ENCODE data around the gene HDGFL2. TPM values are rescaled to one million over a fixed set of nuclear protein-coding genes. Genes with fewer than 3 reads are reported as not detected.

The HDGFL2 gene
- total RNA-seq, 1 donor from 2014 or later, result 27.8 TPM

GRCh38 chr19:4493104-4493928 lies 21.2 kb downstream of the HDGFL2 start:
- no peak for DNase-seq
- intact Hi-C loops (cut with DNase I), result no loop called here
- ATAC-seq (ENCODE audit: poor library complexity), result no peak

GRCh38 chr19:4493929-4494690 lies 22.0 kb downstream of the HDGFL2 start:
- DNase-seq, result no peak
- no peak for ATAC-seq (ENCODE audit: poor library complexity)
- intact Hi-C loops (cut with DNase I), result no loop called here

GRCh38 chr19:4494691-4495064 lies 22.6 kb downstream of the HDGFL2 start:
- intact Hi-C loops (cut with DNase I), result no loop called here
- no peak for ATAC-seq (ENCODE audit: poor library complexity)
- no peak for DNase-seq

GRCh38 chr19:4495471-4495870 lies 23.4 kb downstream of the HDGFL2 start:
- intact Hi-C loops (cut with DNase I), result no loop called here
- DNase-seq (no peak), ATAC-seq (ENCODE audit: poor library complexity) (no peak)

- ATAC-seq (ENCODE audit: poor library complexity) (no peak), DNase-seq (no peak)
- intact Hi-C loops (cut with DNase I), result no loop called here
Measured at GRCh38 chr19:4496304-4496703, 24.2 kb downstream of the HDGFL2 start.

GRCh38 chr19:4497770-4498389 lies 25.8 kb downstream of the HDGFL2 start:
- ATAC-seq (ENCODE audit: poor library complexity), result no peak
- DNase-seq, result peak; percentile 26
- intact Hi-C loops (cut with DNase I), result no loop called here

- ATAC-seq (ENCODE audit: poor library complexity) (no peak), DNase-seq (no peak)
- intact Hi-C loops (cut with DNase I), result no loop called here
Measured at GRCh38 chr19:4498694-4499093, 26.6 kb downstream of the HDGFL2 start.

GRCh38 chr19:4499318-4499717 lies 27.2 kb downstream of the HDGFL2 start:
- intact Hi-C loops (cut with DNase I), result no loop called here
- no peak for ATAC-seq (ENCODE audit: poor library complexity)
- DNase-seq, result no peak

GRCh38 chr19:4499855-4500254 lies 27.8 kb downstream of the HDGFL2 start:
- ATAC-seq (ENCODE audit: poor library complexity) (no peak), DNase-seq (peak; percentile 39)
- intact Hi-C loops (cut with DNase I), result no loop called here

- ATAC-seq (ENCODE audit: poor library complexity) (peak; percentile 3), DNase-seq (peak; percentile 36)
- intact Hi-C loops (cut with DNase I), result no loop called here
Measured at GRCh38 chr19:4500841-4501591, 28.9 kb downstream of the HDGFL2 start.

GRCh38 chr19:4501691-4502090 lies 29.6 kb downstream of the HDGFL2 start:
- ATAC-seq (ENCODE audit: poor library complexity), result peak; percentile 2
- DNase-seq, result peak; percentile 36
- intact Hi-C loops (cut with DNase I), result no loop called here

GRCh38 chr19:4502282-4503131 lies 30.4 kb downstream of the HDGFL2 start:
- DNase-seq (peak; percentile 37), ATAC-seq (ENCODE audit: poor library complexity) (peak; percentile 3)
- intact Hi-C loops (cut with DNase I), result no loop called here

GRCh38 chr19:4503132-4503824 lies 31.2 kb downstream of the HDGFL2 start:
- intact Hi-C loops (cut with DNase I), result no loop called here

GRCh38 chr19:4503825-4504170 lies 31.7 kb downstream of the HDGFL2 start:
- intact Hi-C loops (cut with DNase I), result no loop called here
- DNase-seq (no peak), ATAC-seq (ENCODE audit: poor library complexity) (no peak)

More at GRCh38 chr19:4503132-4503824, 31.2 kb downstream of the HDGFL2 start:
- DNase-seq (peak; percentile 37), ATAC-seq (ENCODE audit: poor library complexity) (no peak)

- ATAC-seq (ENCODE audit: poor library complexity), result peak; percentile 1
- intact Hi-C loops (cut with DNase I), result no loop called here
- peak; percentile 36 for DNase-seq
Measured at GRCh38 chr19:4504297-4504701, 32.2 kb downstream of the HDGFL2 start.

GRCh38 chr19:4504891-4505569 lies 32.9 kb downstream of the HDGFL2 start:
- intact Hi-C loops (cut with DNase I), result no loop called here
- peak; percentile 38 for DNase-seq
- ATAC-seq (ENCODE audit: poor library complexity), result no peak

Data from Right ventricle myocardium superior (tissue), 1 donor.